Small intestine (tissue), 16 donors: Measurements from ENCODE around the gene CLTA. TPM values are rescaled to one million over a fixed set of nuclear protein-coding genes. Genes with fewer than 3 reads are reported as not detected.

ENCODE experiments used
- DNase-seq, 2 donors: peaks; one replicate each; pipeline versions ENCODE4 v3.0.0 to v3.0.0-alpha.2; 2013
- FAIRE-seq: peaks from 2 replicates; lab custom pipeline; 2012; peaks lifted over from hg19 to GRCh38; lab: Jason Lieb, UNC
- H3K27ac ChIP-seq, 3 donors: one replicate each; pipeline ENCODE4 v1.5.1; 2013; ENCODE audit warnings: low read length in 2 of 3, mild to moderate bottlenecking in 2 of 3, control low read depth in 1 of 3, inconsistent platforms in 1 of 3, low read depth in 1 of 3, moderate library complexity in 1 of 3
- H3K27me3 ChIP-seq, 3 donors: one replicate each; pipeline ENCODE4 v1.6.1; 2013; ENCODE audit warnings: low read length in 3 of 3, inconsistent platforms in 1 of 3; ENCODE audit not compliant: control insufficient read depth in 3 of 3, insufficient read depth in 3 of 3
- H3K36me3 ChIP-seq, 3 donors: one replicate each; pipeline ENCODE4 v1.6.1; 2013; ENCODE audit warnings: low read length in 3 of 3, inconsistent platforms in 1 of 3, low read depth in 1 of 3, mild to moderate bottlenecking in 1 of 3, moderate library complexity in 1 of 3; ENCODE audit not compliant: control insufficient read depth in 3 of 3, insufficient read depth in 2 of 3
- H3K4me1 ChIP-seq, 3 donors: one replicate each; pipeline ENCODE4 v1.6.1; 2013; ENCODE audit warnings: low read length in 2 of 3, inconsistent platforms in 1 of 3, low read depth in 1 of 3, mild to moderate bottlenecking in 1 of 3, moderate library complexity in 1 of 3; ENCODE audit not compliant: control insufficient read depth in 3 of 3, insufficient read depth in 2 of 3
- H3K4me3 ChIP-seq, 3 donors: one replicate each; pipeline ENCODE4 v1.5.1; 2013; ENCODE audit warnings: low read length in 3 of 3, control low read depth in 1 of 3, inconsistent platforms in 1 of 3, low read depth in 1 of 3, mild to moderate bottlenecking in 1 of 3, moderate library complexity in 1 of 3
- H3K9me3 ChIP-seq, 2 donors: one replicate each; pipeline ENCODE4 v1.6.1; 2013; ENCODE audit warnings: low read depth in 1 of 2, low read length in 1 of 2; ENCODE audit not compliant: control insufficient read depth in 2 of 2, insufficient read depth in 1 of 2
- WGBS, 3 donors: extraction: QIAGEN DNeasy Blood & Tissue Kit; methylation state at CpG; one replicate each; pipeline ENCODE4 v1.1.7; 2013; 5-methylcytosine and 5-hydroxymethylcytosine counted together
- long read RNA-seq, 10 donors: transcript quantifications; one replicate each; lab custom pipeline, GENCODE V29; 2026
- polyA plus RNA-seq, 4 donors: library from polyadenylated mRNA; stranded (reverse) in 3 of 4; unstranded in 1 of 4; fragments of 200-250 nt in 3 of 4; fragments of 120-200 nt in 1 of 4; gene quantifications; one replicate each; pipeline versions ENCODE4 v1.2.1 to v1.2.3, GENCODE V29; 2013
- donor health status: healthy with polysubstance abuse.
- donor health status: control.
- donor health status: control.
- donor health status: Bipolar disorder and iron deficiency.
- donor health status: healthy.

The CLTA gene, protein sequence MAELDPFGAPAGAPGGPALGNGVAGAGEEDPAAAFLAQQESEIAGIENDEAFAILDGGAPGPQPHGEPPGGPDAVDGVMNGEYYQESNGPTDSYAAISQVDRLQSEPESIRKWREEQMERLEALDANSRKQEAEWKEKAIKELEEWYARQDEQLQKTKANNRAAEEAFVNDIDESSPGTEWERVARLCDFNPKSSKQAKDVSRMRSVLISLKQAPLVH
- 100 to 1,000 TPM; 176 to 279 (median 273) TPM for polyA plus RNA-seq
- long read RNA-seq, donor 1, transcript CLTA-202 (5 exons, 1,073 nt) = major isoform, 225 of 360 reads
- long read RNA-seq, donor 1, transcript CLTA-210 (3 exons, 989 nt) = minor isoform, 5 of 360 reads
- long read RNA-seq, donor 1, partial matches to known transcripts = 128 of 360 reads
- long read RNA-seq, donor 1, other reads (novel, unspliced or antisense) = 0 of 360 reads
- long read RNA-seq, donor 2, transcript CLTA-202 (5 exons, 1,073 nt) = major isoform, 56 of 66 reads
- long read RNA-seq, donor 2, partial matches to known transcripts = 7 of 66 reads
- long read RNA-seq, donor 2, other reads (novel, unspliced or antisense) = 0 of 66 reads
- long read RNA-seq, donor 3, transcript CLTA-202 (5 exons, 1,073 nt) = major isoform, 94 of 111 reads
- long read RNA-seq, donor 3, partial matches to known transcripts = 13 of 111 reads
- long read RNA-seq, donor 3, other reads (novel, unspliced or antisense) = 0 of 111 reads
- long read RNA-seq, donor 4, transcript CLTA-202 (5 exons, 1,073 nt) = major isoform, 7 of 7 reads
- long read RNA-seq, donor 4, partial matches to known transcripts = 0 of 7 reads
- long read RNA-seq, donor 4, other reads (novel, unspliced or antisense) = 0 of 7 reads
- long read RNA-seq, donor 5, transcript CLTA-202 (5 exons, 1,073 nt) = major isoform, 38 of 56 reads
- long read RNA-seq, donor 5, partial matches to known transcripts = 17 of 56 reads
- long read RNA-seq, donor 5, other reads (novel, unspliced or antisense) = 0 of 56 reads
- long read RNA-seq, donor 6, transcript CLTA-202 (5 exons, 1,073 nt) = major isoform, 106 of 126 reads
- long read RNA-seq, donor 6, partial matches to known transcripts = 19 of 126 reads
- long read RNA-seq, donor 6, other reads (novel, unspliced or antisense) = 0 of 126 reads
- long read RNA-seq, donor 7, transcript CLTA-202 (5 exons, 1,073 nt) = major isoform, 75 of 85 reads
- long read RNA-seq, donor 7, transcript CLTA-207 (6 exons, 1,102 nt) = minor isoform, 7 of 85 reads
- long read RNA-seq, donor 7, partial matches to known transcripts = 0 of 85 reads
- long read RNA-seq, donor 7, other reads (novel, unspliced or antisense) = 0 of 85 reads
- long read RNA-seq, donor 8, partial matches to known transcripts = 6 of 9 reads
- long read RNA-seq, donor 8, other reads (novel, unspliced or antisense) = 0 of 9 reads
- long read RNA-seq, donor 9, transcript CLTA-202 (5 exons, 1,073 nt) = major isoform, 41 of 50 reads
- long read RNA-seq, donor 9, partial matches to known transcripts = 9 of 50 reads
- long read RNA-seq, donor 9, other reads (novel, unspliced or antisense) = 0 of 50 reads
- long read RNA-seq, donor 10, transcript CLTA-202 (5 exons, 1,073 nt) = major isoform, 122 of 144 reads
- long read RNA-seq, donor 10, partial matches to known transcripts = 13 of 144 reads
- long read RNA-seq, donor 10, other reads (novel, unspliced or antisense) = 0 of 144 reads

- Histone ChIP-seq H3K4me1 (peaks cover 5 to 16% (median 12%) of the 10 kb centered on the region in 3 donors), H3K36me3 (peaks cover 0 to 6% (median 0%) of the 10 kb centered on the region in 3 donors), H3K27me3 (no peaks in the 10 kb centered on the region), H3K9me3 (no peaks in the 10 kb centered on the region), H3K27ac (peak within 1 kb of the TSS; percentile 78 to 98 (median 95)), H3K4me3 (peak within 1 kb of the TSS; percentile 62 to 88 (median 80))
- DNase-seq = peak; percentile 98 to 100
- WGBS, 3 donors = 0% methylated on average over 67 to 68 of the region's 68 CpGs
- FAIRE-seq = no peak
Measured at GRCh38 chr9:36190388-36191289, at the start of gene CLTA. Gene CLTA, plus strand, starts transcription at chr9:36190921. Its CDS starts 136 bp downstream, at chr9:36191057.

DNA sequence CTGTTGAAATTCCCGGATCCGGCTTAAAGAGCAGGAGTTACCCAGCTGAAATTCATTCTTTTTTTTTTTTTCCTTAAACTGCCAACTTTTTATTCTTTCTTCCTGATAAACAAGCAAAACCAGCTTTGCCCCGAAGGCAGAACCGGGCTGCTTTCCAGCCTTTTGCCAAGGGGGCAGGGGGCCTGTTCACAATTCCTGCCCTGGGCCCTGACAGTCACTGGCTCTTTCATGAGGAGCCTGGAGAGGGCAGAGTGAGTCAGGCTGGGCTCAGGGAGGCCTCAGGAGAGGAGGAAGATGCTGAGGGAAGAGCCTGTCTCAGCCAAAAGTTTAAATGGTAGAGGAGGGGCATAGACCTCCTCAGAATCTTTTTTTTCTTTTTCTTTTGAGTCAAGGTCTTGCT lies 49.4 kb upstream of the CLTA start:
- H3K4me3 ChIP-seq = no peak overlapping the region
- DNase-seq (no peak), FAIRE-seq (no peak)
- H3K36me3 ChIP-seq = peaks cover 0 to 21% (median 0%) of the 10 kb centered on the region in 3 donors
- peaks cover 0 to 15% of the 10 kb centered on the region in 2 donors for H3K9me3 ChIP-seq
- 48 to 68% (median 59%) methylated on average over 4 of the region's 4 CpGs for WGBS, 3 donors
- peaks cover 0 to 19% (median 0%) of the 10 kb centered on the region in 3 donors for H3K27me3 ChIP-seq
- peaks cover 6 to 27% (median 25%) of the 10 kb centered on the region in 3 donors for H3K4me1 ChIP-seq
- H3K27ac ChIP-seq = no peak overlapping the region

GRCh38 chr9:36141761-36142160 lies 49.0 kb upstream of the CLTA start:
- H3K4me1 ChIP-seq = peaks cover 6 to 27% (median 25%) of the 10 kb centered on the region in 3 donors
- DNase-seq (no peak), FAIRE-seq (no peak)
- 90 to 97% (median 92%) methylated on average over 7 of the region's 7 CpGs for WGBS, 3 donors
- H3K36me3 ChIP-seq = peaks cover 0 to 21% (median 0%) of the 10 kb centered on the region in 3 donors
- peaks cover 0 to 19% (median 0%) of the 10 kb centered on the region in 3 donors for H3K27me3 ChIP-seq
- no peak overlapping the region for H3K4me3 ChIP-seq
- peak overlapping the region in 1 of 3 donors; percentile 83 for H3K27ac ChIP-seq
- peaks cover 0 to 19% of the 10 kb centered on the region in 2 donors for H3K9me3 ChIP-seq

- WGBS, 3 donors = 12 to 31% (median 18%) methylated on average over 12 of the region's 12 CpGs
- peak; percentile 54 to 66 for DNase-seq
Measured at GRCh38 chr9:36142510-36143244, 48.0 kb upstream of the CLTA start.

GRCh38 chr9:36143245-36143641 lies 47.5 kb upstream of the CLTA start:
- Histone ChIP-seq H3K27ac (peak overlapping the region; percentile 44 to 83 (median 56)), H3K4me3 (no peak overlapping the region)
- FAIRE-seq = no peak

More at GRCh38 chr9:36142510-36143244, 48.0 kb upstream of the CLTA start:
- no peak for FAIRE-seq
- H3K4me3 ChIP-seq = peak overlapping the region in 1 of 3 donors; percentile 27
- H3K4me1 ChIP-seq = peaks cover 6 to 21% (median 19%) of the 10 kb centered on the region in 3 donors
- peaks cover 0 to 25% (median 0%) of the 10 kb centered on the region in 3 donors for H3K36me3 ChIP-seq
- peak overlapping the region; percentile 44 to 83 (median 67) for H3K27ac ChIP-seq
- peaks cover 0 to 20% of the 10 kb centered on the region in 2 donors for H3K9me3 ChIP-seq
- peaks cover 0 to 11% (median 0%) of the 10 kb centered on the region in 3 donors for H3K27me3 ChIP-seq

DNA sequence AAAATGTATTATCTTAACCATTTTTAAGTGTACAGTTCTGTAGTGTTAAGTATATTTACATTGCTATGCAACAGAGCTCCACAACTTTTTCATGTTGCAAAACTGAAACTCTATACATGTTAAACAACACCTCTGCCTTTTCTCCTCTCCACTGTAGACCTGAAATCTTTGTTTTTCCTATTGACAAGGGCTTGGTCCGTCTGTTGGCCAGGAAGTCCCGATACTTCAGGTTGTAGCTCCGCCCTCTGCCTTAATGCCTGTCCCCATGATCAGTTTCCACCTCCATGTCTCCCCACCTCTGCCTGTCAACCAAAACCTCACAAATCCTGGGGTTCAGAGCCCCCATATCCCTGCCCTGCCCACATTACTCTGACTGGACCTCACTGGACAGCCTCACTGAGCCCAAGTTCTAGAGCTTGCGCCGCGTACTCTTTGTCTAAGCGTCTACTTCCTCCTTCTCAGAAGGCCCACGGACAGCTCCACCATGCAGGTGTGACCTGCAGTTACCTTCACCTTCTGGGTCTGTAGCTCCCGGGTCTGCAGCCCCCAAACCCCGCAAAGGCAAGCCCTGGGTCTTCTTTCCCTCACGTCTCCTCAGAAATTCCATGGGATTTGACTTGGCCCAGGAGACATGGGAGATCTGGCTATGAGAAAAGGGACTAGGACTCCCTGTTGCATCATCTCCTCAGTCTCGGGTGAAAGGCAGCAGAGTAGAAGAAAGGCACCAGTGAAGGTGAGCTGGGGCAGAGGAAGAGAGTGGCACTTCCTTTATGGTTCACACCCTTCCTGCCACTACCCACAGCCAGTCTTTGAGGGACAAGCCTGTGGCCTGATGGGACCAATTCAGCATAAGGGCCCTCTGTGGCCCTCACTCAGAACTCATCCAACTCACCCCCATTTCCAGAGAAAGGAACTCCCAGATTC lies 46.1 kb upstream of the CLTA start:
- peaks cover 0 to 28% (median 0%) of the 10 kb centered on the region in 3 donors for H3K36me3 ChIP-seq
- DNase-seq = no peak
- 78 to 92% (median 78%) methylated on average over 12 of the region's 12 CpGs for WGBS, 3 donors
- H3K27ac ChIP-seq = peak overlapping the region in 2 of 3 donors; percentile 15 to 38
- peaks cover 6 to 21% (median 19%) of the 10 kb centered on the region in 3 donors for H3K4me1 ChIP-seq
- FAIRE-seq = no peak
- no peak overlapping the region for H3K4me3 ChIP-seq
- no peaks in the 10 kb centered on the region for H3K27me3 ChIP-seq
- peaks cover 0 to 18% of the 10 kb centered on the region in 2 donors for H3K9me3 ChIP-seq

More at GRCh38 chr9:36143245-36143641, 47.5 kb upstream of the CLTA start:
- peaks cover 6 to 19% (median 17%) of the 10 kb centered on the region in 3 donors for H3K4me1 ChIP-seq
- no peak for DNase-seq
- H3K27me3 ChIP-seq = peaks cover 0 to 7% (median 0%) of the 10 kb centered on the region in 3 donors
- WGBS, 3 donors = 72 to 86% (median 75%) methylated on average over 13 of the region's 13 CpGs
- H3K9me3 ChIP-seq = peaks cover 0 to 18% of the 10 kb centered on the region in 2 donors
- H3K36me3 ChIP-seq = peaks cover 0 to 26% (median 0%) of the 10 kb centered on the region in 3 donors
